Astrocyte (in vitro differentiated cells and primary cell): ENCODE measurements around the gene TMEM132E. TPM values are rescaled to one million over a fixed set of nuclear protein-coding genes. Genes with fewer than 3 reads are reported as not detected.

ENCODE experiments used
- DNase-seq: peaks from one replicate; pipeline ENCODE4 v3.0.0-alpha.2; 2010; ENCODE audit warnings: low read depth
- FAIRE-seq: peaks from 2 replicates; lab custom pipeline; 2011; peaks lifted over from hg19 to GRCh38; lab: Jason Lieb, UNC
- H2AFZ ChIP-seq: 2 replicates; pipeline ENCODE4 v1.6.0; 2012; ENCODE audit warnings: low read depth, low read length, inconsistent platforms
- H3K27ac ChIP-seq: 2 replicates; pipeline ENCODE4 v1.5.1; 2011; ENCODE audit warnings: low read depth, low read length, inconsistent platforms
- H3K27me3 ChIP-seq: 2 replicates; pipeline ENCODE4 v1.6.0; 2011; ENCODE audit warnings: low read length, inconsistent platforms; ENCODE audit not compliant: insufficient read depth
- H3K36me3 ChIP-seq: 2 replicates; pipeline ENCODE4 v1.5.1; 2011; ENCODE audit warnings: low read length, inconsistent platforms; ENCODE audit not compliant: insufficient read depth
- H3K4me1 ChIP-seq: 2 replicates; pipeline ENCODE4 v1.5.1; 2011; ENCODE audit warnings: low read length, inconsistent platforms; ENCODE audit not compliant: insufficient read depth
- H3K4me2 ChIP-seq: 2 replicates; pipeline ENCODE4 v1.6.0; 2012; ENCODE audit warnings: low read length, inconsistent platforms
- H3K4me3 ChIP-seq: 2 replicates; pipeline ENCODE4 v1.5.1; 2011; ENCODE audit warnings: low read depth, mild to moderate bottlenecking, low read length, inconsistent platforms; ENCODE audit not compliant: insufficient read depth
- H3K79me2 ChIP-seq: 2 replicates; pipeline ENCODE4 v1.6.0; 2012; ENCODE audit warnings: mild to moderate bottlenecking, low read length, inconsistent platforms; ENCODE audit not compliant: insufficient read depth
- H3K9ac ChIP-seq: 2 replicates; pipeline ENCODE4 v1.6.0; 2012; ENCODE audit warnings: mild to moderate bottlenecking, low read length, inconsistent platforms
- H3K9me3 ChIP-seq: 2 replicates; pipeline ENCODE4 v1.5.1; 2012; ENCODE audit warnings: low read depth, mild to moderate bottlenecking, low read length, inconsistent platforms; ENCODE audit not compliant: insufficient read depth
- H4K20me1 ChIP-seq: 2 replicates; pipeline ENCODE4 v1.6.0; 2012; ENCODE audit warnings: low read length, inconsistent platforms; ENCODE audit not compliant: insufficient read depth
- H3K27ac Mint-ChIP-seq: one replicate; pipeline ENCODE4 v1.8.0; 2021; ENCODE audit warnings: mild to moderate bottlenecking, mixed read lengths; ENCODE audit not compliant: unreplicated experiment
- H3K27me3 Mint-ChIP-seq: one replicate; pipeline ENCODE4 v1.8.0; 2021; ENCODE audit warnings: low read depth, mixed read lengths; ENCODE audit not compliant: unreplicated experiment
- H3K36me3 Mint-ChIP-seq: one replicate; pipeline ENCODE4 v1.8.0; 2021; ENCODE audit warnings: low read depth, mixed read lengths; ENCODE audit not compliant: unreplicated experiment
- H3K4me1 Mint-ChIP-seq: one replicate; pipeline ENCODE4 v1.8.0; 2021; ENCODE audit warnings: low read depth, mixed read lengths; ENCODE audit not compliant: unreplicated experiment
- H3K4me3 Mint-ChIP-seq: one replicate; pipeline ENCODE4 v1.8.0; 2021; ENCODE audit warnings: mild to moderate bottlenecking, moderate library complexity, mixed read lengths; ENCODE audit not compliant: unreplicated experiment
- H3K9me3 Mint-ChIP-seq: one replicate; pipeline ENCODE4 v1.8.0; 2021; ENCODE audit warnings: mild to moderate bottlenecking, mixed read lengths; ENCODE audit not compliant: unreplicated experiment
- CTCF ChIP-seq: IDR thresholded peaks from 2 replicates; pipeline ENCODE4 v1.5.1; 2011; ENCODE audit warnings: low read depth, mild to moderate bottlenecking, inconsistent platforms, low read length, moderate library complexity; ENCODE audit not compliant: insufficient read depth
- EZH2 ChIP-seq: IDR thresholded peaks from 2 replicates; pipeline ENCODE4 v1.6.1; 2012; ENCODE audit warnings: mild to moderate bottlenecking, low read length, inconsistent platforms; ENCODE audit not compliant: insufficient read depth
- total RNA-seq: library from RNA; stranded (reverse); gene quantifications from 2 replicates; pipeline ENCODE4 v1.2.1, GENCODE V29; 2021

The TMEM132E gene
- total RNA-seq, 1 donor from 2014 or later: 0.18 TPM

DNA sequence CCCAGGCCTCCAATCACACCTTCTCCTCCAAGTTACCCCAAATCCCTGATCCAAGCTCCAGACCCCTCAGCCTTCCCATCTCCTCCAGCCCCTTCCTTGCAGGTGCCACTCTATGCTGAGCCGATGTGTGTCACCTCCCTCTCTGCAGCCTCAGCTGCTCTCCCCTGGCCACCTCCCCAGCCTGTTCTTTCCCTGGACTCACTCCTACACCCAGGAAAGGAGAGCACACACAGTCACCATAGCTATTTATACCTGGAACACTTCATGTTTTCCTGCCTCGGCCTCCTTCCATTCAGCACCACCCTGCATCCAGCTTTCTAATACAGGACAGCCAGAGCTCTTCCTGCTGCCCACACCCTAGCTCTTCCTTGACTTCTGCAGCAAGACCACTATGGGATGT is 12.5 kb upstream of the TMEM132E start:
- H3K4me3 Mint-ChIP-seq: no peak overlapping the region
- H3K4me1 ChIP-seq: no peaks in the 10 kb centered on the region
- no peaks in the 10 kb centered on the region for H3K36me3 ChIP-seq
- H3K27ac ChIP-seq: no peak overlapping the region
- peaks cover 3% of the 10 kb centered on the region for H3K9me3 ChIP-seq
- H3K4me1 Mint-ChIP-seq: peaks cover 4% of the 10 kb centered on the region
- H3K27ac Mint-ChIP-seq: no peak overlapping the region
- H3K79me2 ChIP-seq: no peaks in the 10 kb centered on the region
- no peak overlapping the region for H3K4me3 ChIP-seq
- peaks cover 27% of the 10 kb centered on the region for H3K27me3 Mint-ChIP-seq
- H3K9ac ChIP-seq: no peak overlapping the region
- no peak overlapping the region for H3K4me2 ChIP-seq
- no peaks in the 10 kb centered on the region for H3K9me3 Mint-ChIP-seq
- no peak for DNase-seq
- H3K36me3 Mint-ChIP-seq: no peaks in the 10 kb centered on the region
- peaks cover 2% of the 10 kb centered on the region for H3K27me3 ChIP-seq
- FAIRE-seq: no peak
- H4K20me1 ChIP-seq: no peaks in the 10 kb centered on the region
- no peak for TF ChIP-seq EZH2
- no peak for TF ChIP-seq CTCF
- no peak overlapping the region for H2AFZ ChIP-seq

- H3K4me2 ChIP-seq: no peak overlapping the region
- peaks cover 3% of the 10 kb centered on the region for H3K9me3 ChIP-seq
- H2AFZ ChIP-seq: no peak overlapping the region
- Mint-ChIP-seq H3K9me3 (no peaks in the 10 kb centered on the region), H3K27me3 (peaks cover 32% of the 10 kb centered on the region), H3K27ac (peak overlapping the region; percentile 50), H3K4me3 (no peak overlapping the region), H3K4me1 (peaks cover 4% of the 10 kb centered on the region), H3K36me3 (no peaks in the 10 kb centered on the region)
- FAIRE-seq (no peak), DNase-seq (no peak)
- TF ChIP-seq EZH2: no peak
- TF ChIP-seq CTCF: no peak
- H3K4me1 ChIP-seq: no peaks in the 10 kb centered on the region
- no peak overlapping the region for H3K4me3 ChIP-seq
- H3K79me2 ChIP-seq: no peaks in the 10 kb centered on the region
- peaks cover 2% of the 10 kb centered on the region for H3K27me3 ChIP-seq
- H3K36me3 ChIP-seq: no peaks in the 10 kb centered on the region
- no peak overlapping the region for H3K27ac ChIP-seq
- H3K9ac ChIP-seq: no peak overlapping the region
- H4K20me1 ChIP-seq: no peaks in the 10 kb centered on the region
These were observed 11.5 kb upstream of the TMEM132E start for GRCh38 chr17:34567691-34568465.

- no peak for FAIRE-seq
- Mint-ChIP-seq H3K36me3 (no peaks in the 10 kb centered on the region), H3K4me3 (no peak overlapping the region), H3K9me3 (no peaks in the 10 kb centered on the region), H3K27me3 (peaks cover 43% of the 10 kb centered on the region), H3K4me1 (peaks cover 4% of the 10 kb centered on the region), H3K27ac (no peak overlapping the region)
- Histone ChIP-seq H3K4me1 (no peaks in the 10 kb centered on the region), H3K9me3 (peaks cover 3% of the 10 kb centered on the region), H3K4me2 (no peak overlapping the region), H3K36me3 (no peaks in the 10 kb centered on the region), H4K20me1 (no peaks in the 10 kb centered on the region), H3K27ac (no peak overlapping the region), H3K4me3 (no peak overlapping the region), H2AFZ (no peak overlapping the region), H3K9ac (no peak overlapping the region), H3K79me2 (no peaks in the 10 kb centered on the region), H3K27me3 (peaks cover 2% of the 10 kb centered on the region)
- TF ChIP-seq EZH2 (no peak), CTCF (no peak)
- DNase-seq: no peak
These were observed 10.4 kb upstream of the TMEM132E start for GRCh38 chr17:34568953-34569352.
